ENCODE data around the gene RARG. TPM values are rescaled to one million over a fixed set of nuclear protein-coding genes. Genes with fewer than 3 reads are reported as not detected.
"Not testable (repeated sequence)": the region's sequence is repeated elsewhere in the genome, so short reads cannot be mapped to it uniquely, and the experiment has no call there.

Gene RARG
- total RNA-seq, 1 donor from 2014 or later: 5.8 TPM

- no peak for DNase-seq (ENCODE audit: low spot score)
Observed at GRCh38 chr12:53191885-53192530, 40.0 kb downstream of the RARG start.

- no peak for DNase-seq (ENCODE audit: low spot score)
Observed at GRCh38 chr12:53191096-53191884, 40.7 kb downstream of the RARG start.

DNA sequence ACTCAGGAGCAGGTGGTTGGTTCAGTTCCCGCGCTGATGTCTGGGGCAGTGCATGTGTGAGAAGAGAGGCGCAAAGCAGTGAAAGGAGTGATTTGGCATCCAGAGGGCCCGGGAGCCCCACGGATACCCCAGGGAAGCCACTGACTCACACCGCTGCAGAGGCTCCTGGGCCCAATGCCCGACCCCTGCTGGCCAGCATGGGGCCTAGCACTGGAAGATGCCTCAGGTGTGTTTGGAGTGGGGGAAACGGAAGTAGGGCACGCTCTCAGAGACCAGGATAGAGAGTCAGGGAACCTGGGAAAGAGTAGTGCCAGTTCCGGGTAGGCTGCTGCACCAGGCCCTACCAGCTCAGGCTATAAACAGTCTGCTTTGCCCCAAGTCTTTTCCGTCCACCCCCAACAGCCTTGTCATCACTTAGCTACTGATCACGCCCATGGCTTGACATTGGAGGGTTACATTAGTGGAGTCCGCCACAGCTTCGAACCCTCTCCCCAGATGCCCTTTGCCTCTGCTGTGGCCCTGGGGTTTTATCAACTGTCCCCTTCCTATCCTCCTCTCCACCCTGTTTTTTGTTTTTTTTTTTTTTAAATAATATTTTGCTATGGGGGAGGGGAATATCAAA lies 41.8 kb downstream of the RARG start:
- no peak for DNase-seq (ENCODE audit: low spot score)

GRCh38 chr12:53187145-53187899 lies 44.7 kb downstream of the RARG start:
- no peak for DNase-seq (ENCODE audit: low spot score)

DNA sequence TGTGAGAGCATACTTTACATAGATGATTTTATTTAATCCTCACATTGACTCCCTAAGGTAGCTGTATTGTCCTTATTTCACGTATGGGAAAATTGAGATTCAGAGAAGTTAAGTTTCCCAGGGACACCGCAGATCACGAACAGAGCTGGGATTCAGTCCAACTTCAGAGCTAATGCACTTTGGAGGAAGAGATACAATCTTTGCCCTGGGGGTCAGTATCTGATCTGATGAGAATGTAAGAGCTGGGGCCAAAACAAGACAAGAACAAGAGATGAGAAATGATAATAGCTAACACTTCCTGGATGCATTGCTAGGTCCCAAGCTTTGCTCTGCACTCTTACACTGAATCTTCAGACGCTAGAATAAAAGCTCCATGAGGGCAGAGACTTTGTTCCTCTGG lies 45.3 kb downstream of the RARG start:
- no peak for DNase-seq (ENCODE audit: low spot score)

DNA sequence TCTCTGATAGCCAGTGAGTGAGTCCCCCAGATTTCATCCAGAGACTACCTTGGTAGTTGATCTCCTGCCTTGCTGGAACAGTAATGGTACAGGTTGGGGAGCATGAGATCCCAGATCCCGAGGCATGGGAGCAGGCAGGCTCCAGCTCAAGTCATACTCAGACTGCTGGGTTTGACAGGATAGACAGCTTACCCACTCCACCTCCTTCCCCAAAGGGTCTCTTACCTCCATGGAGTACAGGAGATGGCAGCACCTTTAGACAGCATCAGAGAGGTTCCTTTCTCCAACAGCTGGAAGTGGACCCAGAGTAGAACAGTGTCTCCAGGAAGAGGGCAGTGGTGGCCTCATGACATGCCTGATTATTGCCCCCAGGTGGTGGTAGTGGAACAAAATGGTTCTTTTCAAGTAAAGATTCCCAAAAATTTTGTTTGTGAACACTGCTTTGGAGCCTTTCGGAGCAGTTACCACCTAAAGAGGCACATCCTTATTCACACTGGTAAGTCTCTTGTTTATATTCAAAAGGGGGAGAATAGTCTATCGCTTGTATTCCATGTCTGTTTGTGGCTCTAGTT lies 46.3 kb downstream of the RARG start:
- no peak for DNase-seq (ENCODE audit: low spot score)

DNA sequence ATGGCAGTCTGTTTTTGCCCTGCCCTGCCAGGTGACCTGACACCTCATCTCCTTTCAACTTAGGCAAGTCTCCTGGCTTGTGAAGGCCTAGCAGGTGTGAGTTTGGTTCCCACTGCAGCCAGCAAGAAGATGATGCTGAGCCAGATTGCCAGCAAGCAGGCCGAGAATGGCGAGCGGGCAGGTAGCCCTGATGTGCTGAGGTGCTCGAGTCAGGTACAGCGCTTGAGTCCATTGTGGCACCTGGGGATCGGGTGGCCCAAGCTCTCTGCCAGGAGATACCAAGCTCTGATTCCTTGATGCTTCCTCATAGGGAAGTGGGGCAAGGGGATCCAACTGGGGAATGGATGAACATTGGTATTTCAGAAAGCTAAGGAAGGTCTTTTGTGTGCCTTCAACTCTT lies 47.2 kb downstream of the RARG start:
- no peak for DNase-seq (ENCODE audit: low spot score)

- no peak for DNase-seq (ENCODE audit: low spot score)
Observed at GRCh38 chr12:53182903-53183302, 49.1 kb downstream of the RARG start.

GRCh38 chr12:53181935-53182334 lies 50.1 kb downstream of the RARG start:
- DNase-seq (ENCODE audit: low spot score): no peak

DNA sequence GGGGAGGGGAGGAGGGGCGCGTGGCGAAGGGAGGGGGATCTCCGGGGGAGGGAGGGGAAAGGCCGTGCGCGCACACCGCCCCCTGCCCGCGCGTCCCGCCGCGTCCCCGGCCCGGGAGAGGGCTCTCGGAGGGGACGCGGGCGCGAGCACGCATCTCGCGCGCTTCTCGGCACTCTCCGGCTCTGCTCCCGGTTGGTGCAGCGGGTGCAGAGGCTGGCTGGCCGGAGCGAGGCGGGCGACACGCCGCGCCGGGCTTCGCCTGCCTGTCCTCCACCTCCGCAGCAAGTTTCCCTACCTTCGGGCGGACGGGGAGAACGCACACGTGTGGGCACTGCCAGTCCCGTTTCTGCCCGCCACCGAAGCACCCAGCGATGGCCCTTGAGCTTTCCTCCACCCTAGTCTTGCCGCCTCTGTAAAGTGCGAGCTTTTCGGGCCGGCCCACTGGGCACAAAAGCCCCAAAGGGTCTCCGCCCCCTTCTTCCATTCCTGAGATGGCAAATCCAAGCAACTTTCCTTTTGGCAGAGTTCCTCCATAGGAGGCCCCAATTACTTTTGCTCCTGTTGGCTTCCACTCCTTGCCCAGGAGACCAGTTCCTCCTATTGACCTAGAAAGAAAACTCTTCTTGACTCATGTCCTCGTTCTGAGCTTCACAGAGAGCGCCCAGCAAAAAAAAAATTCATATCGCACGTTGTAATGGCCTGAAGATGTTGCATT lies 50.9 kb downstream of the RARG start:
- peak; percentile 86 for DNase-seq (ENCODE audit: low spot score)

DNA sequence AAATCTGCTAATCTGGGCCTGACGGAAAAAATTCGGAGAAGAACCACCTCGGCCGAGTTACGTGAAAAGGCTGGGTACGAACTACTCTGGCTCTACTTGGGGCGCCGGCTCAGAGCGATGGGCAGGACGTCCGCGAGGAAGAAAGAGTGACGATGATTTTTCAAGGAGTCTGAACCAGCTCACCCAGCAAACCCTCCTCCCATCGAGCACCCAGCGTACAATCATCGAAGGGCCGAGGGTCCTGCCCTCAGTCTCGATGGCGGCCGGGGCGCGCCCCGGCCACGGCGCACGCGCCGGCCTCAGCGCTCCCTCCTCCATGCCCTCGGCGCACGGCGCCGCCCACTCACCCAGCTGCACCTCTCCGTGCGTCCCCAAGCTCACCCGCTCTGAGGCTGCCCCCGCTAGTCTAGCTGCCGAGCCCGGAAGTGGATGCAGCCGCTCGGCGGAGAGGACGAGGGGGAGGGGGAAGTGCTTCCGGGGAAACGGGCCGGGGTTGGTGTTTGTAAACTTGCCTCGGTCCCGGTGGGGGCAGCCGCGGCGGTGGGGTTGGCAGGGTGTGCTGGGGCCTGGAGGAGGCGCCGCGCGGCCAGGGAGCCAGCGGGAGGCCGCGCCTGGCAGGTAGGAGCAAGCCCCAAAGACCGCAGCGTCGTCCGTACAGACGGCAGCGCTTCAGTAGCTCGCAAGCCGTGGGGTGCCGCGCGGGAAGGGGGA lies 51.6 kb downstream of the RARG start, which contains the start of the genes CSAD and ZNF740:
Gene CSAD (minus strand): TSS at position 706 of the 711 bp plus-strand sequence. CDS start 7,455 bp downstream, outside the sequence.
Gene ZNF740 (plus strand): TSS at position 503 of the 711 bp plus-strand sequence. CDS start 1,262 bp downstream, outside the sequence.
- DNase-seq (ENCODE audit: low spot score): peak; percentile 99

DNA sequence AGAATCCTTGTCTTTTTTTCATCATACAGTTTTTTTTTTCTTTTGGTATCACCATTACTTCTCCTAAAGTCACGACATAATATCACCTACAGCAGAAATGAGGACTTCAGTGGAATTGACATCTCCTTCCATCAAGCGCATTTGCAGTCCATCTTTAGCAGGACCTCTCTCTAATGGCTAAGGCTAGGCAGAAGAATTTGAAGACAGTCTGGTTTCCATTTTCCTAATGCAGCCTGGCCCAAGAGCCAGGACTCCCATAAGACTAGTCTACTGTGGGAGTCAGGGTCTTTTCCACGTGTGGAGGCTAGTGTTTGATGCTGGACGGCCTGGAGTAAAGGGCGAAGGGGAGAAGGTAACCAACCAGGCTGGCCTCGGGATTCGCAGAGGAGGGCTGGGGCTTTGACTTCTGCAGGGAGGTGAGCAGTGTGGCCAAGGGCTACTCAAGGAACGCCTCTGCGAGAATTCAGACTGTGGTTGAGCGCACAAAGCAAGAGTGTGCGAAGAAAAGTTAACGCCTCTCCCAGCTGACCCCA lies 52.3 kb downstream of the RARG start:
- no peak for DNase-seq (ENCODE audit: low spot score)

DNA sequence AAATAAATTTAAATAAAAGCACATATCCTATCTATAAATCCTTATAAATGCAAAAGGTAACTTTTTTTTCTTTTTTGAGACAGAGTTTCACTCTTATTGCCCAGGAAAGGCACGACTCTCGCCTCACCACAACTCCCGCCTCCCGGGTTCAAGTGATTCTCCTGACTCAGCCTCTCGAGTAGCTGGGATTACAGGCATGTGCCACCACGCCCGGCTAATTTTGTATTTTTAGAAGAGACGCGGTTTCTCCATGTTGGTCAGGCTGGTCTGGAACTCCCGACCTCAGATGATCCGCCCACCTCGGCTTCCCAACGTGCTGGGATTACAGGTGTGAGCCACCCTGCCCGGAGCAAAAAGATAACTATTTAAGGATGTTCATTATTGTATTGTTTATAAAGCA lies 53.2 kb downstream of the RARG start:
- not testable (repeated sequence) for DNase-seq (ENCODE audit: low spot score)

GRCh38 chr12:53177447-53177846 lies 54.6 kb downstream of the RARG start:
- not testable (repeated sequence) for DNase-seq (ENCODE audit: low spot score)

DNA sequence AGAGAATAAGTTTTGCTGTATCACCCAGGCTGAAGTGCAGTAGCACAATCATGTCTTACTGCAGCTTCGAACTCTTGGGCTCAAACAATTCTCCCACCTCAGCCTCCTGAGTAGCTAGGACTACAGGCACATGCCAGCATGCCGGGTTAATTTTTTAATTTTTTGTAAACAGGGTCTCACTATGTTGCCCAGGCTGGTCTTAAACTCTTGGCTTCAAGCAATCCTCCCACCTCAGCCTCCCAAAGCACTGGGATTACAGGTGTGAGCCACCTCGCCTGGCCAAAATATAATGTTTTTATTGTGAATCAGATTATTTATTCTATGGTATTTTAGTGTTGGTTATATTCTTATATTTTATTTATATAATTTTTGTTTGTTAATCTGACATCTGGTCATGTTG lies 55.3 kb downstream of the RARG start:
- no peak for DNase-seq (ENCODE audit: low spot score)

DNA sequence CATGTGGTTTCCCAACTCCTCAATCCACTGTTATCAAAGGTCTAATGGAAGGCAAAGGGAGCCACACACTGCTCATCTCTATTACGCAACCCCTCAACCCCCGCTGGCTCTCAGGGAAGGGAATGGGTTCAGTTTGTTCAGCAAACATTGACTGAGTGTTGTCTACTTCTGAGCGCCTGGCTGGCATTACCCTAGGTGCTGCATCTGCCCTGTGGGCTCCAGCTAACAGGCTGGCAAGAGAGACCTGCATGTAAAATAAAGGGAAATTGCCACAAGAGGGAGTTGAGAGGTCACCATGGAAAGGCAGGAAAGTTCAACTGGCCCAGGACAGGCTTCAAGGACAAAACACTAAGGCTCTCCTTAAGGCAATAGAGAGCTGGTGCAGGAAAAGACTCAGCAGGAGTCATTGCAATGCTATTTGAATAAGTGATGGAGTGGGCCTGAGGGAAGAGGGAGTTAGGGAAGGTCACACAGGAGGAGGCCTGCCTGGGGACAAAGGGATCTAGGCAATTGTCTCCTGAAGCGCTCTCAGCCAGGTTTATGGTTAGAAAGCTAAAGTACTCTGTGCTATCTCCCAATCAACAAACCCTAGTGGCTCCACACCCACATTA lies 57.0 kb downstream of the RARG start:
- no peak for DNase-seq (ENCODE audit: low spot score)

- DNase-seq (ENCODE audit: low spot score): no peak
Observed at GRCh38 chr12:53173085-53173715, 58.8 kb downstream of the RARG start.

GRCh38 chr12:53172352-53172751 lies 59.7 kb downstream of the RARG start:
- peak; percentile 94 for DNase-seq (ENCODE audit: low spot score)

Measured in umbilical cord (tissue), 2 donors.